HepG2 (cell line): Measurements from ENCODE around the gene USP20. TPM values are rescaled to one million over a fixed set of nuclear protein-coding genes. Genes with fewer than 3 reads are reported as not detected.

Experiments
- ATF3 ChIP-seq: sonication (generic); formaldehyde crosslinking; IDR thresholded peaks from 2 replicates; pipeline ENCODE4 v1.4.0; 2020; ENCODE audit warnings: missing genetic modification reagents
- ATF5 ChIP-seq: sonication (generic); formaldehyde crosslinking; IDR thresholded peaks from 2 replicates; pipeline ENCODE4 v1.4.0; 2020; ENCODE audit warnings: mild to moderate bottlenecking, low read depth, missing genetic modification reagents
- DBP ChIP-seq: sonication (generic); formaldehyde crosslinking; IDR thresholded peaks from 2 replicates; pipeline ENCODE4 v1.4.0; 2020; ENCODE audit warnings: missing genetic modification reagents; ENCODE audit errors: not compliant biosample characterization
- ELF4 ChIP-seq: sonication (generic); formaldehyde crosslinking; IDR thresholded peaks from 2 replicates; pipeline ENCODE4 v1.5.0; 2020; ENCODE audit warnings: missing genetic modification reagents, mild to moderate bottlenecking, moderate library complexity, borderline replicate concordance
- MAFF ChIP-seq: IDR thresholded peaks from 2 replicates; pipeline ENCODE4 v1.6.1; 2011; ENCODE audit warnings: low read depth, low read length, improper control_type of control experiment
- MAZ ChIP-seq, 2 experiments: sonication (generic) in 1 of 2; formaldehyde crosslinking in 1 of 2; IDR thresholded peaks; 2 replicates each; pipeline versions ENCODE4 v1.5.0 to v1.6.1; 2012 to 2020; ENCODE audit warnings: low read depth in 2 of 2, mild to moderate bottlenecking in 2 of 2, borderline replicate concordance in 1 of 2, improper control_type of control experiment in 1 of 2, low read length in 1 of 2, missing genetic modification reagents in 1 of 2, moderate library complexity in 1 of 2
- NFAT5 ChIP-seq: sonication (generic); formaldehyde crosslinking; IDR thresholded peaks from 2 replicates; pipeline ENCODE4 v1.4.0; 2020; ENCODE audit warnings: missing genetic modification reagents
- NFRKB ChIP-seq: fragments of 450-650 bp; IDR thresholded peaks from 2 replicates; pipeline ENCODE4 v1.6.1; 2017
- RXRA ChIP-seq: sonication (generic); formaldehyde crosslinking; IDR thresholded peaks from 2 replicates; pipeline ENCODE4 v1.5.1; 2020; ENCODE audit warnings: missing genetic modification reagents
- ZBTB38 ChIP-seq: sonication (generic); formaldehyde crosslinking; IDR thresholded peaks from 2 replicates; pipeline ENCODE4 v1.5.1; 2020; ENCODE audit warnings: mild to moderate bottlenecking, missing genetic modification reagents
- ZFY ChIP-seq: sonication (generic); formaldehyde crosslinking; IDR thresholded peaks from 2 replicates; pipeline ENCODE4 v1.4.0; 2020; ENCODE audit warnings: missing genetic modification reagents
- ZNF639 ChIP-seq: conservative IDR thresholded peaks from 2 replicates; pipeline ENCODE4 v1.6.1; 2018; ENCODE audit warnings: missing genetic modification reagents
- ZUFSP ChIP-seq: sonication (generic); formaldehyde crosslinking; IDR thresholded peaks from 2 replicates; pipeline ENCODE4 v1.9.0; 2021; ENCODE audit warnings: missing genetic modification reagents, mild to moderate bottlenecking, borderline replicate concordance
- polyA plus RNA-seq, 8 experiments: library from polyadenylated mRNA; depleted of rRNA in 3 of 8; stranded (reverse) in 7 of 8; unstranded in 1 of 8; fragments of >200 nt; fragmentation: Illumina TruSeq in 4 of 8; extraction: Trizol in 4 of 8; gene quantifications; 2 replicates each; pipeline versions ENCODE4 v1.2.1 to v1.2.3, GENCODE V29; 2011 to 2016; ENCODE audit warnings: low read depth in 4 of 8, missing spikeins in 1 of 8, mixed read lengths in 1 of 8; ENCODE audit not compliant: insufficient read depth in 1 of 8
- total RNA-seq, 5 experiments: library from RNA; depleted of rRNA; stranded (reverse); fragments of >200 nt; fragmentation: Illumina TruSeq; extraction: Trizol; gene quantifications; 2 replicates each; pipeline ENCODE4 v1.2.3, GENCODE V29; 2016; ENCODE audit warnings: low read depth in 1 of 5

USP20 gene
- total and polyA plus RNA-seq, 2 of the 13 experiments (the other 11 are each of a cell fraction or from before 2014, with no cell fraction given) = 4.4 to 5.9 TPM

GRCh38 chr9:129823935-129824601, 11.2 kb upstream of the USP20 start, which contains the start of gene TOR1A (continued):
- TF ChIP-seq MAZ (IDR thresholded peaks at IDR 0.05; ENCODE audit: borderline replicate concordance, low read depth, low read length) (no peak), MAZ (CRISPR knock-in tag; IDR thresholded peaks at IDR 0.05; ENCODE audit: low read depth) (peak; percentile 74), ATF3 (peak; percentile 50; the same call in 1 of the 2 replicates), DBP (CRISPR knock-in tag) (no peak), ELF4 (CRISPR knock-in tag) (peak; percentile 95), RXRA (CRISPR knock-in tag) (peak; percentile 77), NFAT5 (peak; percentile 37; the same call in 1 of the 2 replicates), NFRKB (peak; percentile 57; the same call in 1 of the 2 replicates), ZBTB38 (CRISPR knock-in tag) (peak; percentile 65), ATF5 (no peak), MAFF (no peak), ZNF639 (CRISPR knock-in tag) (peak; percentile 96), ZFY (CRISPR knock-in tag) (peak; percentile 96), ZUFSP (CRISPR knock-in tag) (no peak)
